ENCODE data around the gene ACOXL. TPM values are rescaled to one million over a fixed set of nuclear protein-coding genes. Genes with fewer than 3 reads are reported as not detected.

The ACOXL gene
- total and polyA plus RNA-seq, 3 donors from 2014 or later: 4.9 to 7.9 (median 5.3) TPM

DNA sequence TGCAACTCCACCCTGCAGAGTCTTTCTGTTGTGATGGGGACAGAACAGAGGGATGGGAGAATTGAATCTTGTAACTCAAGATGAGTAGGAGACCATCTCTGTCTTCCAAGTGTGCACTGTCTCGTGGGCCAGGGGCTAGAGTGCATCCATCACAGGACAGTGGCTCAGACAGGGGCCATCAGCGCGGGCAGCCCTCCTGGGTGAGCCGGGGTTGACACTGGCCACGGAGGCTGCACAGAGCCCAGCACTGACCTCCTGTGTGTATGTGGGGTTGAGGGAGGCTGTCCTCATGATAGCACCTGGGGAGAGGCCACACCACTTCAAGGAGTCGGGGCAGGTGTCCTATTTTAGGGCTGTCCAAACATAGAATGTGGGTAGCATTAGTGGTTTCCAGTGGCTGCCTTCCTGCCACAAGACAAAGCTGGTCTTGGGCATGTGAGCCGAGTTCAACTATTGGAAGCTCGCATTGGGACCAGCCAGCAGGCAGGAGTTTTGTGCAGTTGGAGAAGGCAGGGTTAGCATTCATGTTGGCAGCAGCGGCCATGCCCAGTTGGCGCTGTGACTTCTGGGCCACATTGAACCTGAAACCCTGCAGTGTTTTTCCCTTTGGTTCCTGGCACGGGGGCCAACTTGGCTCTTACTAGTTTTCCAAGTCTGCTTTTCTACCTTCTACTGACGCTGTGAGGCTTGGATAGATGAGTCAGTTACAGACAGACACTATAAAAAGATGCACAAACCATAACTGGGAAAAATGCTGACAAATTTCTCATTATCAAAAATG lies 45.3 kb downstream of the ACOXL start:
- 91 to 92% methylated on average over 9 to 12 of the region's 12 CpGs for WGBS, 2 donors
- H3K27me3 ChIP-seq: no peaks in the 10 kb centered on the region
- no peaks in the 10 kb centered on the region for H3K9me3 ChIP-seq
- no peaks in the 10 kb centered on the region for H3K4me1 ChIP-seq
- no peak overlapping the region for H3K4me3 ChIP-seq
- no peaks in the 10 kb centered on the region for H3K36me3 ChIP-seq (ENCODE audit: low read depth, missing control alignments)
- no peak overlapping the region for H3K27ac ChIP-seq
- no peak for DNase-seq
- intact Hi-C loops (cut with DNase I; ENCODE audit: low total_unique reads): no loop called here
- TF ChIP-seq CTCF (IDR thresholded peaks at IDR 0.05): no peak
- TF ChIP-seq POLR2A (IDR thresholded peaks at IDR 0.05): no peak

- intact Hi-C loops (cut with DNase I; ENCODE audit: low total_unique reads): no loop called here
- TF ChIP-seq POLR2A (IDR thresholded peaks at IDR 0.05) (no peak), CTCF (IDR thresholded peaks at IDR 0.05) (no peak)
- DNase-seq: no peak
- WGBS, 2 donors: 77 to 87% methylated on average over 3 of the region's 3 CpGs
- Histone ChIP-seq H3K9me3 (no peaks in the 10 kb centered on the region), H3K4me3 (no peak overlapping the region), H3K27ac (no peak overlapping the region), H3K36me3 (ENCODE audit: low read depth, missing control alignments) (no peaks in the 10 kb centered on the region), H3K27me3 (no peaks in the 10 kb centered on the region), H3K4me1 (no peaks in the 10 kb centered on the region)
Measured at GRCh38 chr2:110780461-110780860, 48.1 kb downstream of the ACOXL start.

DNA sequence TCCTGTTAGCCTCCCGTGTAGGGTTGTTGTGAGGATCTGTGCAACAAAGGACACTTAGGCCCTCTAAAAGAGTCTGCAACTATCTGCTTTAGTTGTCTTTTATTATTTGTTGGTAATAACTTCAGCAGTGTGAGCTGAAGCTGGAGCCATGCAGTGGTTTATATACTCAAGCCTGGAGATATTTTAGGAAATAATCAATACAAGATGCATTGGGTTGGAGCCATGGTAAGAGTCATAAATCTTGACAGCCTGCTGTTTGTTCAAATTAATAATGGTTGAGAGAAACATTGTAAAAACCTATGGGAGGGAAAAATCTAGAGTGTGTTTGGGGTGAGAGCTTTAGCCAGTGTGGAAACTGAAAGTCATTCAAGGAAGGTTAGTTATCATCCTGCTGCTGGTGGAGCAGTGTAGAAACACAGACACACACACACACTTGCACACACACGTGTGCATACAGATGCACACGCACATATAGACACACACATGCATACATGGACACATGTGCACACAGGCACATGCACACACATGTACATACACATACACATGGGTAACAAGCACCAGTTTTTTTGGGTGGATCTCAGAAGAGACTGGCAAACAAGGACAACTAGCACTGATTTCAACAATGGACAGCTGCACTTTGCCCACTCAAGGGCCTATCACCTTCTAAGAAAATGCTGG lies 51.0 kb downstream of the ACOXL start:
- DNase-seq: no peak
- TF ChIP-seq CTCF (IDR thresholded peaks at IDR 0.05): no peak
- Histone ChIP-seq H3K4me3 (no peak overlapping the region), H3K27me3 (no peaks in the 10 kb centered on the region), H3K4me1 (no peaks in the 10 kb centered on the region), H3K36me3 (ENCODE audit: low read depth, missing control alignments) (no peaks in the 10 kb centered on the region), H3K27ac (no peak overlapping the region), H3K9me3 (no peaks in the 10 kb centered on the region)
- 80 to 86% methylated on average over 3 of the region's 3 CpGs for WGBS, 2 donors
- intact Hi-C loops (cut with DNase I; ENCODE audit: low total_unique reads): no loop called here

DNA sequence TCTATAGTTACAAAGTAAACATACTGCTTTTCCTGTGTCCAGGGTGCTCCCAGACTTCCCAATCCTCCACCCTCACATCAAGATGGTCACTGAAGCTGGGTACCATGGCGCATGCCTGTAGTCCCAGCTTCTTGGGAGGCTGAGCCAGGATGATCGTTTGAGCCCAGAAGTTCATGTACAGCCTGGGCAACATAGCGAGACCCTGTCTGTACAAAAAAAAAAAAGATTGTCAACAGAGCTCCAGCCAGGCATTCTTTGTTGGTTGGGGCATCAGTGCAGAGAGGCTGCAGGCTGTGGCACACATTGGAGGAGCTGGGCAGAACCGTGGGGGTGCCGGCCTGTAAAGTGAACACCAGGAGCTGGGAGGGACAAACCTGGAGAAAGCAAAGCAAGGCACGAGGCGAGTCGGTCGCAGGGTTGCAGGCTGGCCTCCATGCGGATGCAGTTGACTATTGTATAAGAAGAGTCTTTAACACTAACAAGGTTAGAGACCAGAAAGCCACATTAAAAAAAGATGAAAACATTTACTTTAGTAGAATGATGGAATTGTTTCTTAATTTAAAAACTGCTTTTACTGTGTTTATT lies 51.8 kb downstream of the ACOXL start:
- TF ChIP-seq CTCF (IDR thresholded peaks at IDR 0.05): no peak
- no peak for TF ChIP-seq POLR2A (IDR thresholded peaks at IDR 0.05)
- 87 to 89% methylated on average over 10 of the region's 10 CpGs for WGBS, 2 donors
- no peaks in the 10 kb centered on the region for H3K27me3 ChIP-seq
- no peaks in the 10 kb centered on the region for H3K36me3 ChIP-seq (ENCODE audit: low read depth, missing control alignments)
- intact Hi-C loops (cut with DNase I; ENCODE audit: low total_unique reads): no loop called here
- no peak for DNase-seq
- no peak overlapping the region for H3K4me3 ChIP-seq
- no peak overlapping the region for H3K27ac ChIP-seq
- no peaks in the 10 kb centered on the region for H3K4me1 ChIP-seq
- H3K9me3 ChIP-seq: no peaks in the 10 kb centered on the region

All from testis (tissue), 3 donors.